Fibroblast of gingiva (primary cell): Measurements from ENCODE around the gene RNF31.
A peak's percentile ranks its signal among the peaks of the same experiment; 100 is the strongest.
"Not testable (repeated sequence)": the region's sequence is repeated elsewhere in the genome, so short reads cannot be mapped to it uniquely, and the experiment has no call there.

Experiments used
- DNase-seq: peaks from one replicate; pipeline ENCODE4 v3.0.0-alpha.2; 2011; ENCODE audit warnings: low read depth

The RNF31 gene

DNA sequence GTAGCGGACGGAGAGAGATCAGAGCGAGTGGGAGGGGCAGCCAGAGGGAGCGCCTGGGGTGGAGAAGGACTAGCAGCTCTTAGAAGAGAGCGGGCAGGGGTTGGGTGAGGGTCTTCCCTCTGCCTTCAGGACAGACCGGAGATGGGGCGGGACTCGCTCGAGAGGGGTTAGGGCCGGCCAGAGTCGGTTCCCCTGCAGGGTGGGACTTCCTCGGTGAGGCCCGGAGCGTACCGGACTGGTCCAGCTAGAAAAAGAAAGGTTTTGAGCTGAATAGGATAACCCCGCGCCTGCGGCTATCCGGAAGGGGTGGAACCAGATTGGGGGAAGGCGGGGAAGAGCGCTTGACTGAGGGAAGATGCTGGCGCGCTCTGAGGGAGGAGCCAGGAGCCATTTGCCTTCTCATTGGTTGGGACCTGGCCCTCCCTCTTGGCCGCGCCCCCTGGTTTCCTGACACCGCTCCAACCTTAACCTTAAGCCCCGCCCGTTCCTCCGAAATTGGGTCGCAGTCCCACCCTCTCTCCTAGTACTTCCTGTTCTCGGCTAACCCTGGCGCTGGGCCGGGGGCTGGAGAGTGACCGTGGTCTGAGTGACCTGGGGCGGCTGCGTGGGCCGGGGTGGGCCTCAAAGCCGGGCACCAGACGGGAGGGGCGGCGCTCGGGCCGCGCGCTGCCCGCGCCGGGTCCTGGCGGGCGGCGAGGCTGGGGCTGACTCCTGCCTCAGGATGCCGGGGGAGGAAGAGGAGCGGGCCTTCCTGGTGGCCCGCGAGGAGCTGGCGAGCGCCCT, at the start of gene RNF31:
RNF31 (plus strand) TSS at position 521 of the 783 bp plus-strand sequence; CDS start at position 722, 201 bp downstream.
- peak; percentile 99 for DNase-seq

DNA sequence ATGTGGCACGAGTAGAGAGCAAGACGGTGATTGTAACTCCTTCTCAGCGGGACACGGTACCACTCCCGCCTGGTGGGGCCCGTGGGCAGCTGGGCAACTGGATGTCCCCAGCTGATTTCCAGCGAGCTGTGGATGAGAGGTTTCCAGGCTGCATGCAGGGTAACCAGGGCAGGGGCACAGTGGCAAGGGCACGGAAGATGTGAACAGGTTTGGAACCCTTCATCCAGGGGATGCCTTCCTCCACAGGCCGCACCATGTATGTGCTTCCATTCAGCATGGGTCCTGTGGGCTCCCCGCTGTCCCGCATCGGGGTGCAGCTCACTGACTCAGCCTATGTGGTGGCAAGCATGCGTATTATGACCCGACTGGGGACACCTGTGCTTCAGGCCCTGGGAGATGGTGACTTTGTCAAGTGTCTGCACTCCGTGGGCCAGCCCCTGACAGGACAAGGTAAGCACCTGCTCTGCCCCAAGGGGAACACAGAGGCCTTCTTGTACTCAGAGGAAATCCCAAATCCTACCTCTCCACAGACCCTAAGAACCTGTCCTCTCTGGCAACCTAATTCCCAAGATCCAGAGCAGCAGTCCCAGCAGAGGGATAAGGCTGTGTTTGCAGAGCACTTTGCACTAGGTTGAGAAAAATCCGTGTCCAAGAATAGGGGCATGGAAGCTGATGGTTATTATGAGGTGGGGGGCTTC, 48.9 kb upstream of the RNF31 start:
- no peak for DNase-seq

GRCh38 chr14:24098927-24099813, 48.1 kb upstream of the RNF31 start:
- no peak for DNase-seq

- no peak for DNase-seq
Measured at GRCh38 chr14:24100197-24100981, 46.9 kb upstream of the RNF31 start.

DNA sequence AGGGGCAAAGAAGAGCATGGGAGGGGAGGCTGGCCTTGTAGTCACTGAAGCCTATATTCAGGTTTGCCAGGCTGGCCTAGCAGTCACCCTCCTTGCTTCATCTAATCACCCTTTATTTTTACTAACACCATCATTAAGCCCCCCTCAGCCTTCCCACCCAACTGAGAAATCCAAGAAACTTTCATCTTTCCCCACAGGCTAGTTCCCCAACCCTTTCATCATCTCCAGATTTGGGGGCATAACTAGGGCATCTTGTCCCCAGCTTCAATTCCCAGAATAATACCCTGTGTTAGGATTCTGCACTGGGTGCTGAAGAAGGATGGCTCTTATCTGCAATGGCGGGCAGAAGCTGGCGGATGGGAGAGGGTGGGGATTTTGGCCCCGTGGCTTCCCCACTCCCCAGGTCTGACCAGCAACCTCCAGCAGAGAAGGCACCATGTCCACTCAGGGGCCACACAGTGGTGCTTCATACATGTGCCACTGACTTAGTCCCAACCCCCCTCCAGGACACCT, 46.3 kb upstream of the RNF31 start:
- no peak for DNase-seq

DNA sequence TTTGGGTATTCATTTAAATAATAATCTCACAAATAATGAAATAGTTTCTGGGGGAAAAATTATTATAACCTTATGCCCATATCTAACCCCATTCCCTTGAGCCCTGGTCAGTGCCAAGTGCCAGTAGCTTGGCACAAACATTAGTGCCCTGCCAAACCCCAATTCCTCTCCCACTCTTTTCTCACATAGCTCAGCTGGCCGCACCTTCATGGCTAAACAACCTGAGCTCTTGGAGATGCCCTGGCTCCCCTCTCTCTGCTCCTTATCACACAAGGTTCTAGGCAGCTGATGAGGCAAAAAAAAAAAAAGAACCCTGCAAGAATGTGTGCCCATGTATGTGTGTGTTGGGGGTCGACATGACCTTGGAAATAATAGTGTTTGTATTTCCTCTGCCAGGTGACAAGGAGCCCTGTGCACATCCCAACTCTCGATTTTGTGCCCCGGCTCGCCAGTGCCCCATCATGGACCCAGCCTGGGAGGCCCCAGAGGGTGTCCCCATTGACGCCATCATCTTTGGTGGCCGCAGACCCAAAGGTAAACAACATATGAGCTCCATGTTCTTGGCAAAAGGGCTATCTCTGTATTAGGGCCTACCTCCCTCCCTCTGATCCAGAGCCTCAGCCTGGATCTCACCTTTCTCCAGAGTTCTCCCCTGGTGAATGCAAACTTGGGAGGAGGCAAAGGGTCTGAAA, 44.8 kb upstream of the RNF31 start:
- no peak for DNase-seq

GRCh38 chr14:24103451-24103850, 43.8 kb upstream of the RNF31 start:
- DNase-seq, result no peak

- DNase-seq, result not testable (repeated sequence)
Measured at GRCh38 chr14:24105609-24106239, 41.6 kb upstream of the RNF31 start.

DNA sequence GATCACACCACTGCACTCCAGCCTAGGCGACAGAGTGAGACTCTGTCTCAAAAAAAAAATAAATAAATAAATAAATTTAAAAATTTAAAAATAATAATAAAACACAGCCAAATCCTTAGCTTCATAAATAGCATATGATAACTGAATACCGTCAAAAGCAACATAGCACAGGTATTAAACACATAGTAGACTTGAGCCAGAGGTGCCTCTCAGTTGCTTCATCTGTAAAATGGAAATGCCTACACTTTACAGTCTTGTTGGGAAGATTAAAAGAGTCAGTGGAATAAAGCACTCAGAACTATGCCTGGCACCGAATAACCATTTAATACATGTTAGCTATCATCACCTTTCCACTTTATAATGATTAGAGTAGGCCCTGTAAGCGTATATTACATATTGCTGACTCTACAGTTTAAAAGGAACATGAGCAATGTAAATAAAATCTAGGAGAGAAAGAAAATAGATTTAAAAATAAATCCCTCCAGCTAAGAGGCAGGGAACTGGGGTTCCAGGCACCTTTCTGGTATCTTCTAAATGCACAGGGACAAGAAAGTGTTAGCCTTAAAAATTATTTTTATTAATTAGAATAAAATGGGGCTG, 40.5 kb upstream of the RNF31 start:
- no peak for DNase-seq

GRCh38 chr14:24108336-24108874, 38.9 kb upstream of the RNF31 start:
- DNase-seq, result no peak

GRCh38 chr14:24110060-24110459, 37.2 kb upstream of the RNF31 start:
- DNase-seq, result no peak

- DNase-seq, result no peak
Measured at GRCh38 chr14:24110523-24110922, 36.8 kb upstream of the RNF31 start.

DNA sequence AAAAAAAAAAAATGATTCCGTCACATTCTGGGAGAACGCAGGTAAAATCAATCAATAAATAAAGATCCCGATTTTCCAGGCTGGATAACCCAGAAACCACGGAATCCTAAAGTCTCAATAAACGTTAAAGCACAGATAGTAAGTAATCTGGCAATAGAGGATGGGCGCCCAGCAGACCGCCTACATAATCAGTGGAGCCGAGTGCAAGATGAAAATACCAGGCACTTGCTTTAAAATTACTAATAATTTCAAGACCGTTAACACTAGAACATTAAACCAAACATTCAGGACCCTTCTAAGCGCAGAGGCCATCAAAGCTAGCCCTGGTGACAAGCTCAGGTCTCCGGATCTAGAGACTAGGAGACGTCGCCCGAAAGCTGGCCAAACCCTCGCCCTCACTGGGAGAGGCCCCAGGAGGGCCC, 33.9 kb upstream of the RNF31 start:
- DNase-seq, result no peak

DNA sequence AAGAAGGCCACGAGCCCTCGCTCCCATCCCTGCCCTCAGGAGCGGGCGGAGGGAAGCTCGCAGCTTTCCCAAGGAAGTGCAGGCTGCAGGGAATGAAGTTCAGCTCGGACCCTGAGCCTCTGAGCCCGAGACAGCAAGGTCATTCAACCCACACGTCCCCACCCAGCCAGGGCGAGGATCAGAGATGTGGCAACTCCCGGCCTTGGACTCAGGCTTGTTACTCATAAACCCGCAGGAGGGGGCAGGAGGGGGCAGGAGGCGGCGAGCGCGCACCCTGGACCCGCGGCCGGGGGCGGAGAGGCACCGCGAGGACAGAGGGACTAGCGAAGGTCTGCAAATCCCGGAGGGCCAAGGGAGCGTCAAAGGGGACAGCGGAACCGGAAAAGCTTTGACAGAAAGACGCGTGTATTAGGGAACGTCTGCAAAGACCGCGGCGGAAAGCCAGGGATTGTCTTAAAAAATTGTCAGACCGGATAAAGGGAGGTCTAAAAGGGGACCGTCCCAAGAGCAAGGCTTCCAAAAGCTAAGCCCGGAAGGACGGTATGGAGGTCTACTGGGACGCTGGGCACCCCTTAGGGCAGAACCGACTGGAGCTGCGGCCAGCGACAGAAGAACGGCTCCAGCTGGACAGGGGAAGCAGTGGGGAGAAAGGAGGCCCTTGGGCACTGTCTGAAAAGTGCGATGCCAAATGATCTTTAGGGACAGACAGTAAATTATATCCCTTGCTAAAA, 33.3 kb upstream of the RNF31 start:
- peak; percentile 91 for DNase-seq

DNA sequence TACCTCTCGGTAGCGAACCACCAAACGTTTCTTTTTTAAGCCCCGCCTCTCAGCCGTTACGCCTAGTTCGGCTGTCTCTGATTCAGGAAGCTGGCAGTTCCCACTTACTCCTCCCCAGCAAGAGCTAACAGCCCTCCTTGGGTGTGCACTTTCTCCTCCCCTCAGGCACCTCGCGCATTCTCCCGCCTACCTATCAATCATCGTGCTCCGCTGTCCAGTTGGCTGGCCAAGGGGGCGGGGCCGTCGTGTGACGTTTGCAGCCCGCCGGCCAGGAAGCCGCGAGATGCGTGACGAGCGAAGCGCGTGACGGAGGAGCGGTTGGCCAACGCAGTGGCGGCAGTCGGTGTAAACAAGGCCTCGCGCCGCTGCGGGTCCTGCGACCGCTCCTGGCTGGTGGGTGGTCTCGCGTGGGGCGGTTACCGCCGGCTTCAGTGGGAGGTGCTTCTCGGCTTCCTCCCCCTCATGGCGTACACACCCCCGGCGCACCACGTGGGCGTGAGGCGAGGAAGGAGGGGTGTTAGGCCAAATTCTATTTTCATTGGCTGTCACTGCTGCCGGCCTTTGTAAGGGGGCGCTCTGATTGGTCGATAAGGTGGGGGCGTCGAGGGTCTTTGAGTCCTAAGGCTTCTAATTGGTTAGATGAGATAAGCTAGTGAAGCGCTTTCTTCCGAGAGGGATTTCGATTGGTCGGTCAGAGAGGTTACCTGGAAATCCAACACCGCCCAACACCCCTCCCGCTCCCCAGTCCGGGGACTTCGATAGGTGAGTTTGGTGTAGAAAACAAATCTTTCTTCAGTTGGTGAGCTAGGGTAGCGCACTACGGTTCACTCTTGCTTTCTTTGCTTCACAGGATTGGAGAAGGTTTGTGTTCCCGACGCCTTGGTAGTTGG, 32.5 kb upstream of the RNF31 start, which contains the start of the genes DCAF11 and NRL:
DCAF11 (plus strand) TSS at position 246 of the 890 bp plus-strand sequence. CDS start 818 bp downstream, outside the sequence.
NRL (minus strand) TSS at position 418 of the 890 bp plus-strand sequence. CDS start 32,101 bp downstream, outside the sequence.
- DNase-seq, result peak; percentile 100

DNA sequence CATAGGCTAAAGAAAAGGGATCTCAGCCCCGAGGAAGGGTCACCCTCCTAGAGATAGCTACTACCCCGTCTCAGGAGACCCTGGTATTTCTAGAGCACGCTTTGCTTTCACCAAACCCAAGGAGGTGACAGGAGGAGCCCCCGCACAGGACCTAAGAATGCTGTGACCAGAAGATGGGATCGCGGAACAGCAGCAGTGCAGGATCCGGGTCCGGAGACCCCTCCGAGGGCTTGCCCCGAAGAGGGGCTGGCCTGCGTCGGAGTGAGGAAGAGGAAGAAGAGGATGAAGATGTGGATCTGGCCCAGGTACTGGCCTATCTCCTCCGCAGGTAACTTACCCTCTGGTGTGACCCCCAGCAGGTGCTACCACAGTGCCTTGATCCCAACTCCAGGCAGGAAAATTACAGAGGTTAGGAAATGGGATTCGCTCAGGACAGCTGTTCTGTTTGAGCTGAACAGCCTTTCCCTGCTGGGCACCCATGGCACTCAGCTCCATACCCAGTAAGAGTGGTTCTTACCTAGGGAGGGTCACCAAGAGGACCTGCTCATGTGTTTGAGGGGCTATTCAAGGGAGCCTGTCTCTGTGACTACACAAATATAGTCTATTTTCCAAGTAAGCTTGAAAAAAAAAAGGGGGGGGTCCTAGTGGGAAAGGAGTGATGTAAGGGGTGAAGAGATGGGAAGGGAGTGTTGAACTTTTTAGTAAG, 31.7 kb upstream of the RNF31 start:
- DNase-seq, result no peak
